ENCODE data around the gene STAB2. TPM values are rescaled to one million over a fixed set of nuclear protein-coding genes. Genes with fewer than 3 reads are reported as not detected.

Gene STAB2
- total RNA-seq, 2 experiments from 2014 or later, result not detected

DNA sequence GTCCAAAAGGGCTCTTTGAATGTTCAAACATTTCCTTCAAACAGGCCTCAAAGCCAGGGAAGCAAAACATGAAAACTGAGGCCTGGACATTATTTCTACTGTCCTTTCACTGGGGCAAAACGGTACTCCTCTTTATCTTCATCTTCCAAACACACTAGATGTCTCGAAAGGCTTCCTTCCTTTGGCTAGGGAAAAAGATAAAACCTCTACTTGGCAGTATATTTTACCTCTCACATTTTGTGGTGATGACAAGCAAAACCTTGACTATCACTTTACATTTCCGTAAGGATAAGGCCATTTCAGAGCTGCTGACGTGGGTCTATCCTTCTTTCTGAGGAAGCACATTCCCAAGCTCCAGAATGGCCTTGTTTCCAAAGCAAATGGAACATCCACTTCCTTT is 9.9 kb downstream of the STAB2 start:
- no peak overlapping the region for H3K4me3 ChIP-seq (ENCODE audit: low read depth, low read length, poor library complexity, severe bottlenecking)
- no peaks in the 10 kb centered on the region for H3K4me1 ChIP-seq (ENCODE audit: insufficient read depth, low read length, poor library complexity, severe bottlenecking)
- H3K4me2 ChIP-seq (ENCODE audit: low read length), result no peak overlapping the region
- no peak overlapping the region for H2AFZ ChIP-seq (ENCODE audit: low read length)
- no peaks in the 10 kb centered on the region for H3K9me2 ChIP-seq (ENCODE audit: insufficient read depth, low read length)
- TF ChIP-seq CTCF (conservative IDR thresholded peaks at IDR 0.05; ENCODE audit: low read length) (no peak), EZH2phosphoT487 (IDR thresholded peaks at IDR 0.05; ENCODE audit: borderline replicate concordance, low read depth, low read length) (no peak)
- no peaks in the 10 kb centered on the region for H3K79me2 ChIP-seq (ENCODE audit: insufficient read depth, low read depth, low read length)
- intact Hi-C loops (cut with micrococcal nuclease; ENCODE audit: unreplicated experiment), result no loop called here
- H4K20me1 ChIP-seq (ENCODE audit: insufficient read depth, low read length), result no peaks in the 10 kb centered on the region
- DNase-seq (ENCODE audit: low spot score), result no peak
- H3K36me3 ChIP-seq (ENCODE audit: insufficient read depth, low read length), result no peaks in the 10 kb centered on the region
- POLR2A ChIA-PET, result no interaction called here
- no peak overlapping the region for H3K27ac ChIP-seq (ENCODE audit: low read depth, low read length, poor library complexity, severe bottlenecking)
- BruUV-seq (replicated peaks), result no TSS peak
- CTCF ChIA-PET (ENCODE audit: unreplicated experiment), result no interaction called here
- no peaks in the 10 kb centered on the region for H3K9me3 ChIP-seq (ENCODE audit: low read length)

DNA sequence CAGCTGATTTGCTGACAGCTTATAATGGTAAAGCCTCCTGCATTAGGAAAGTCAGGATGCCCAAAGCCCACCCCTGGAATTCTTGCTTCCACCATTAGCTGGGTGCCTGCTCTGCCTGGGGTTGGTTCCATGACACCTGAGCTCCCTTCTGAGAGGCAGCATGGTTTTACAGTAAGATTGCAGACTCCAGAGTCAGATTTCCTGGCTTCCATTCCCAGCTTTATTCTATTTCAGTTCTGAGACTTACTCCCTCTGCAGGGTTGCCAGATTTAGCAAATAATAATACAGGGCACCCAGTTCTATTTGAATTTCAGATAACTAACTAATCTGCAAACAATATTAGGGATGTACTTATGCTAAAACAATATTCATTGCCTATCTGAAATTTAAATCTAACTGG is 12.2 kb downstream of the STAB2 start:
- BruUV-seq (replicated peaks), result no TSS peak
- Histone ChIP-seq H3K4me1 (ENCODE audit: insufficient read depth, low read length, poor library complexity, severe bottlenecking) (no peaks in the 10 kb centered on the region), H4K20me1 (ENCODE audit: insufficient read depth, low read length) (no peaks in the 10 kb centered on the region), H3K27ac (ENCODE audit: low read depth, low read length, poor library complexity, severe bottlenecking) (no peak overlapping the region), H3K4me2 (ENCODE audit: low read length) (no peak overlapping the region), H3K4me3 (ENCODE audit: low read depth, low read length, poor library complexity, severe bottlenecking) (no peak overlapping the region), H3K9me2 (ENCODE audit: insufficient read depth, low read length) (no peaks in the 10 kb centered on the region), H2AFZ (ENCODE audit: low read length) (no peak overlapping the region), H3K9me3 (ENCODE audit: low read length) (no peaks in the 10 kb centered on the region), H3K36me3 (ENCODE audit: insufficient read depth, low read length) (no peaks in the 10 kb centered on the region), H3K79me2 (ENCODE audit: insufficient read depth, low read depth, low read length) (no peaks in the 10 kb centered on the region)
- DNase-seq (ENCODE audit: low spot score), result no peak
- POLR2A ChIA-PET, result no interaction called here
- intact Hi-C loops (cut with micrococcal nuclease; ENCODE audit: unreplicated experiment), result no loop called here
- TF ChIP-seq CTCF (conservative IDR thresholded peaks at IDR 0.05; ENCODE audit: low read length) (no peak), EZH2phosphoT487 (IDR thresholded peaks at IDR 0.05; ENCODE audit: borderline replicate concordance, low read depth, low read length) (no peak)
- CTCF ChIA-PET (ENCODE audit: unreplicated experiment), result no interaction called here

DNA sequence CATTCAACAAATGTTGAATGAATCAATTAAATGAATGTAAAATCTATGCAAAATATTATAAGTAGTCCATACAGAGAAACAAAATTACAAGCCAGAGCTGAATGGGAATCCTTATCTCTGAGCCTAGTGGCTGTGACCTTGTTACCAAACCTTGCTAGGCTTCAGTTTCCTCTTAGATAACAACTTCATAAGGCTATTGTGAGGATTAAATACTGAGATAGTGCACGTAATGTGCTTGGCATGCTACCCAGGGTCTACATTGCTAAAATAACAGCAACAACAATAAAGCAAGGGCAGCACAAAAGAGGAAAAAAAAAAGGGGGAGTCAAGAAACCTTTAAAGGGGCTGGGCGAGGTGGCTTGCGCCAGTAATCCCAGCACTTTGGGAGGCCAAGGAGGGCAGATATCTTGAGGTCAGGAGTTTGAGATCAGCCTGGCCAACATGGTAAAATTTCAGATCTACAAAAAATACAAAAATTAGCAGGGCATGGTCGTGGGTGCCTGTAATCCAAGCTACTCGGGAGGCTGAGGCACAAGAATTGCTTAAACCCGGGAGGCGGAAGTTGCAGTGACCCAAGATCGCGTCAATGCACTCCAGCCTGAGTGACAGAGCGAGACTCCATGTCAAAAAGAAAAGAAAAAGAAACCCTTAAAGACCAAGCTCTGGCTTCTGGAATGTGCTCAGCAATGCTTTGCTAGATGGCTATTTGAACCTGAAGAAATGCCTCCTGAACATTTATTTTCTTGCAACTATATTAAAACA is 14.1 kb downstream of the STAB2 start:
- H2AFZ ChIP-seq (ENCODE audit: low read length), result no peak overlapping the region
- no peak overlapping the region for H3K27ac ChIP-seq (ENCODE audit: low read depth, low read length, poor library complexity, severe bottlenecking)
- no peaks in the 10 kb centered on the region for H3K79me2 ChIP-seq (ENCODE audit: insufficient read depth, low read depth, low read length)
- H3K9me3 ChIP-seq (ENCODE audit: low read length), result no peaks in the 10 kb centered on the region
- H3K36me3 ChIP-seq (ENCODE audit: insufficient read depth, low read length), result no peaks in the 10 kb centered on the region
- POLR2A ChIA-PET, result interaction anchor here (0.6 to 1.1 kb wide), 2 partner anchors 70 to 516 kb away, joined by 3 read pairs; no protein-coding TSS in a partner anchor
- no peaks in the 10 kb centered on the region for H4K20me1 ChIP-seq (ENCODE audit: insufficient read depth, low read length)
- no peak overlapping the region for H3K4me3 ChIP-seq (ENCODE audit: low read depth, low read length, poor library complexity, severe bottlenecking)
- intact Hi-C loops (cut with micrococcal nuclease; ENCODE audit: unreplicated experiment), result no loop called here
- no peak overlapping the region for H3K4me2 ChIP-seq (ENCODE audit: low read length)
- H3K9me2 ChIP-seq (ENCODE audit: insufficient read depth, low read length), result no peaks in the 10 kb centered on the region
- no peaks in the 10 kb centered on the region for H3K4me1 ChIP-seq (ENCODE audit: insufficient read depth, low read length, poor library complexity, severe bottlenecking)
- no TSS peak for BruUV-seq (replicated peaks)
- TF ChIP-seq EZH2phosphoT487 (IDR thresholded peaks at IDR 0.05; ENCODE audit: borderline replicate concordance, low read depth, low read length) (no peak), CTCF (conservative IDR thresholded peaks at IDR 0.05; ENCODE audit: low read length) (no peak)
- no peak for DNase-seq (ENCODE audit: low spot score)
- CTCF ChIA-PET (ENCODE audit: unreplicated experiment), result no interaction called here
